IMR-90 (cell line): ENCODE measurements around the gene OVCH1. TPM values are rescaled to one million over a fixed set of nuclear protein-coding genes. Genes with fewer than 3 reads are reported as not detected.

Experiments used
- ATAC-seq: fragments of 200-7000 bp; cut with Tn5 transposase; 2 replicates; pipeline ENCODE4 v1.9.1; 2020; ENCODE audit warnings: low read depth, mild to moderate bottlenecking, moderate library complexity
- BruUV-seq: library from RNA; stranded (reverse); fragments of 400-500 nt; replicated peaks from 2 replicates; lab custom pipeline; 2021; lab: Mats Ljungman, UMichigan
- CTCF ChIA-PET: fragments of 300-600 bp; formaldehyde crosslinking; extraction: SDS; loops from one replicate; lab custom pipeline; 2021; ENCODE audit warnings: antibody characterized with exemption; lab: Yijun Ruan, JAX
- POLR2A ChIA-PET: fragments of 300-600 bp; sonication (Branson Sonifier 250); formaldehyde crosslinking; loops from one replicate; lab custom pipeline; 2022; ENCODE audit warnings: antibody characterized with exemption; ENCODE audit not compliant: unreplicated experiment; lab: Charles Lee
- DNase-seq: peaks from one replicate; pipeline ENCODE4 v3.0.0; 2013
- H2AFZ ChIP-seq: replicated peaks from 2 replicates; pipeline ENCODE3; 2013; ENCODE audit warnings: low read length, mild to moderate bottlenecking; ENCODE audit not compliant: poor library complexity
- H2AK5ac ChIP-seq: 2 replicates; pipeline ENCODE4 v1.6.1; 2013; ENCODE audit warnings: low read depth, low read length, inconsistent platforms
- H2AK9ac ChIP-seq: replicated peaks from 2 replicates; pipeline ENCODE3; 2013; ENCODE audit warnings: mild to moderate bottlenecking, low read depth, low read length, moderate library complexity; ENCODE audit not compliant: poor library complexity
- H2BK120ac ChIP-seq: 2 replicates; pipeline ENCODE4 v1.6.1; 2013; ENCODE audit warnings: low read depth, low read length, inconsistent platforms
- H2BK15ac ChIP-seq: 3 replicates; pipeline ENCODE4 v1.6.1; 2013; ENCODE audit warnings: low read depth, low read length, inconsistent platforms
- H2BK20ac ChIP-seq: 2 replicates; pipeline ENCODE4 v1.6.1; 2013; ENCODE audit warnings: low read depth, mild to moderate bottlenecking, inconsistent platforms, low read length, moderate library complexity
- H2BK5ac ChIP-seq: 2 replicates; pipeline ENCODE4 v1.6.1; 2013; ENCODE audit warnings: mild to moderate bottlenecking, low read depth, low read length, inconsistent platforms; ENCODE audit not compliant: poor library complexity, severe bottlenecking
- H3K14ac ChIP-seq: replicated peaks from 2 replicates; pipeline ENCODE4 v1.6.1; 2013; ENCODE audit warnings: low read depth, low read length, inconsistent platforms
- H3K18ac ChIP-seq: 2 replicates; pipeline ENCODE4 v1.6.1; 2013; ENCODE audit warnings: low read depth, low read length, control low read depth
- H3K23ac ChIP-seq: 2 replicates; pipeline ENCODE4 v1.6.1; 2013; ENCODE audit warnings: low read depth, low read length, inconsistent platforms
- H3K27ac ChIP-seq: 2 replicates; pipeline ENCODE4 v1.5.1; 2013; ENCODE audit warnings: mild to moderate bottlenecking, control low read depth, low read length; ENCODE audit not compliant: insufficient read depth
- H3K27me3 ChIP-seq: 2 replicates; pipeline ENCODE4 v1.6.1; 2013; ENCODE audit warnings: low read length; ENCODE audit not compliant: control insufficient read depth, insufficient read depth
- H3K36me3 ChIP-seq: 2 replicates; pipeline ENCODE4 v1.6.1; 2013; ENCODE audit warnings: low read length, mixed read lengths; ENCODE audit not compliant: control insufficient read depth, insufficient read depth
- H3K4ac ChIP-seq: 2 replicates; pipeline ENCODE4 v1.6.1; 2013; ENCODE audit warnings: low read depth, low read length, inconsistent platforms
- H3K4me1 ChIP-seq: 2 replicates; pipeline ENCODE4 v1.6.1; 2013; ENCODE audit warnings: low read length, mixed read lengths; ENCODE audit not compliant: control insufficient read depth, insufficient read depth
- H3K4me2 ChIP-seq: 2 replicates; pipeline ENCODE4 v1.6.1; 2013; ENCODE audit warnings: low read depth, mild to moderate bottlenecking, control low read depth, low read length, moderate library complexity
- H3K4me3 ChIP-seq: 2 replicates; pipeline ENCODE4 v1.5.1; 2013; ENCODE audit warnings: low read depth, mild to moderate bottlenecking, control low read depth, low read length, moderate library complexity; ENCODE audit not compliant: insufficient read depth
- H3K56ac ChIP-seq: 2 replicates; pipeline ENCODE4 v1.6.1; 2013; ENCODE audit warnings: low read length, inconsistent platforms; ENCODE audit not compliant: insufficient read depth; ENCODE audit errors: extremely low read depth
- H3K79me1 ChIP-seq, 2 experiments: 2 replicates each; pipeline ENCODE4 v1.6.1; 2013; ENCODE audit warnings: low read length in 2 of 2, inconsistent platforms in 1 of 2, low read depth in 1 of 2
- H3K9ac ChIP-seq: 2 replicates; pipeline ENCODE4 v1.6.1; 2013; ENCODE audit warnings: low read depth, low read length, control low read depth
- H3K9me1 ChIP-seq: 2 replicates; pipeline ENCODE4 v1.6.1; 2013; ENCODE audit warnings: low read length, inconsistent platforms; ENCODE audit not compliant: insufficient read depth
- H3K9me3 ChIP-seq: 2 replicates; pipeline ENCODE4 v1.6.1; 2013; ENCODE audit warnings: low read length; ENCODE audit not compliant: control insufficient read depth, insufficient read depth
- H4K20me1 ChIP-seq: 2 replicates; pipeline ENCODE4 v1.6.1; 2013; ENCODE audit warnings: low read length, inconsistent platforms; ENCODE audit not compliant: insufficient read depth
- H4K5ac ChIP-seq: 2 replicates; pipeline ENCODE4 v1.6.1; 2013; ENCODE audit warnings: mild to moderate bottlenecking, low read depth, low read length, control low read depth
- H4K8ac ChIP-seq, 2 experiments: 2 replicates each; pipeline ENCODE4 v1.6.1; 2013; ENCODE audit warnings: low read depth in 2 of 2, low read length in 2 of 2, control low read depth in 1 of 2, inconsistent platforms in 1 of 2
- H4K91ac ChIP-seq: 2 replicates; pipeline ENCODE4 v1.6.1; 2013; ENCODE audit warnings: low read depth, low read length, inconsistent platforms; ENCODE audit not compliant: insufficient read depth
- CEBPB ChIP-seq: IDR thresholded peaks from 2 replicates; pipeline ENCODE4 v1.6.1; 2012; ENCODE audit warnings: low read depth, low read length, improper control_type of control experiment
- RCOR1 ChIP-seq: IDR thresholded peaks from 2 replicates; pipeline ENCODE4 v1.6.1; 2012; ENCODE audit warnings: mild to moderate bottlenecking, low read length, improper control_type of control experiment; ENCODE audit not compliant: insufficient replicate concordance
- SMC3 ChIP-seq: fragments of 150-350 bp; IDR thresholded peaks from 2 replicates; pipeline ENCODE4 v1.6.1; 2016; ENCODE audit warnings: low read depth, mild to moderate bottlenecking, antibody characterized with exemption, low read length, moderate library complexity
- dilution Hi-C: fragments of 300-500 bp; cut with HindIII; formaldehyde crosslinking; loops from one replicate; pipeline ENCODE4 v1.14.3; 2018; ENCODE audit warnings: low sequenced_read_pairs; ENCODE audit not compliant: unreplicated experiment
- in situ Hi-C: fragments of 300-500 bp; cut with MboI; formaldehyde crosslinking; loops from 3 replicates; pipeline ENCODE4 v1.14.3; 2019; ENCODE audit warnings: low sequenced_read_pairs, inconsistent platforms, mixed read lengths
- intact Hi-C: fragments of 100-400 bp; cut with micrococcal nuclease; formaldehyde crosslinking; loops from 2 replicates; pipeline ENCODE4 v1.10.0; 2022
- polyA plus RNA-seq, 3 experiments: library from polyadenylated mRNA; depleted of rRNA; stranded (reverse); fragments of >200 nt; gene quantifications; 2 replicates each; pipeline ENCODE4 v1.2.3, GENCODE V29; 2012; ENCODE audit warnings: low replicate concordance in 1 of 3
- total RNA-seq: library from RNA; depleted of rRNA; stranded (reverse); fragments of >200 nt; gene quantifications from 2 replicates; pipeline ENCODE4 v1.2.3, GENCODE V29; 2012

The OVCH1 gene
- total and polyA plus RNA-seq, 2 of the 4 experiments (the other 2 are of a cell fraction): 0.05 to 0.18 TPM

DNA sequence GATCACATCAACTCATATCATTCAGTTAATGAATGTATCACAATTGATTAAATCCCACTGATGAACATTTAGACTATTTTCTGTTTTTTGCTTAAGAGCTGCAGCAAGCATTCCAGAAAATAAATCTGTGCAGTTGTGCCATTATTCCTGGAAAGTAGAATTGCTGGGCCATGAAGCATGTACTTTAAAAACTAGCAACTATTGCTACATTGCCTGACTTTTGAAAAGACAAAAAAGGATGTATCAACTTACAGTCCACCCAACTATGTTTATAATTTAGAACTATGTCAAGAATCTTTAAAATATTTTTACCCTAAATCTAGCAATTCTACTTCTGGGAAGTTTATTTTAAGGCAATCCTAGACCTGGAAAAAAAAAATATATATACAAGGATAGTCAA lies 83.1 kb downstream of the OVCH1 start:
- Histone ChIP-seq H2AK5ac (no peak overlapping the region), H3K9ac (no peak overlapping the region), H3K18ac (no peak overlapping the region), H3K4me3 (no peak overlapping the region), H2BK20ac (no peak overlapping the region), H3K23ac (no peak overlapping the region), H3K4ac (no peak overlapping the region), H3K14ac (no peak overlapping the region), H2AFZ (no peak overlapping the region), H2BK120ac (no peak overlapping the region), H3K36me3 (no peaks in the 10 kb centered on the region), H3K27ac (peak overlapping the region; percentile 64; the same call in 1 of the 2 replicates), H4K5ac (no peak overlapping the region), H4K8ac (no peak overlapping the region), H3K4me1 (peaks cover 4% of the 10 kb centered on the region; the same call in 1 of the 2 replicates), H2AK9ac (no peak overlapping the region), H2BK5ac (no peak overlapping the region), H4K91ac (no peak overlapping the region), H2BK15ac (no peak overlapping the region), H3K4me2 (no peak overlapping the region), H3K9me3 (no peaks in the 10 kb centered on the region), H3K27me3 (no peaks in the 10 kb centered on the region), H3K56ac (no peak overlapping the region), H4K20me1 (no peaks in the 10 kb centered on the region), H3K79me1 (no peaks in the 10 kb centered on the region), H3K9me1 (no peaks in the 10 kb centered on the region)
- dilution Hi-C loops: no loop called here
- in situ Hi-C loops: no loop called here
- intact Hi-C loops: no loop called here
- ChIA-PET CTCF (no interaction called here), POLR2A (no interaction called here)
- TF ChIP-seq SMC3 (no peak), RCOR1 (no peak), CEBPB (0 out of 2 replicates have a peak, but pooled peaks have one; percentile 17)
- no TSS peak for BruUV-seq
- ATAC-seq (peak; percentile 80), DNase-seq (peak; percentile 41)
